ENCODE data around the gene HBE1. TPM values are rescaled to one million over a fixed set of nuclear protein-coding genes. Genes with fewer than 3 reads are reported as not detected.

HBE1 gene
- total RNA-seq, 1 donor: under 0.01 TPM

DNA sequence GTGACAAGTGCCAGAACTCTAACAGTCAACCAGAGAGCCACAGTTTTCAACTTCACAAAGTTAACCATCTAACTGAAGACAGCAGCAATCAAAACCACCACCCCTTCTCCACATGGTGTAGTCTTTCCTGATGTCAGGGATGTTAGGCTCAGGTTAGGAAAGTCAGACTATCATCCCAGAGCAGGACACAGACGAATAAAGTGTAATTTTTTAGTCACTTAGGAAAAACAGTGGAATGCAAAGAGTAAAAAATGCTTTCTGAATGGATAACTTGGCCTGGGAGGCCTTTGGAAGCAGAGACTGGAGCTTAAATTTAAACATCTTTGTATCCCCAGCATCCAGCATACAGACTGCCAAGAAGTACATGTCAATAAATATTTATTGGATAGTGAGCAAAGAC lies 16.6 kb upstream of the HBE1 start:
- no peak for DNase-seq (ENCODE audit: low read depth in 2 of 3, low spot score in 2 of 3)

DNA sequence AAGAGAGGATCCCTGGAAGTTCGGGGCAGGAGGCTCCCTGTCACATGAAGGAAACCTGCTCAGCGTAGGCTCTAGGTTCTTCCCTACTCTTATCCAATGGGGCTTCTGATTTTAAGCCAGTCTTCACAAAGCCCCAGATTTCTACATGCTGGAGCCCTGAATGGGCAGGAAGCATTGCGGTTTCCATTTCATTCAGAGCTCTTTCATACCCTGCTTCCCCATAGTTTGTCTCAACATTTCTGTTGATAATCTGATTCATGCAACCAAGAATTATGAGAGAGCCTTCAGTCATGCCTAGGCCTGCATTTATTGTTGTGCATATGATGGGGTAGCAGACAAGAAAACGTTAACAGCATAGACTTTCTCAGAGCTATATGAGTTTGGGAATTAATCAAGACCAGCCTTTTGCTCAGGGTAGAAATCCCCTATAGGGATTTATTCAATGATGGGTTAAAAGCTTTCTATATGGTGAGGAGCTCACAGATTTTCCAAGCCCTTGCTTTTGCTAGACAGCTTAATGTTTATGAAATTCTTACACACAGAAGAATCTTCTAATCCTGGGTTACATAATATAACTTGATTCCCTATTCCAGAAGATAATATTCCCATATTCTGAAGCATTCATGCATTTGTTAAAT lies 16.1 kb upstream of the HBE1 start:
- DNase-seq (ENCODE audit: low read depth in 2 of 3, low spot score in 2 of 3): peak in 1 of 3 donors; percentile 16

DNA sequence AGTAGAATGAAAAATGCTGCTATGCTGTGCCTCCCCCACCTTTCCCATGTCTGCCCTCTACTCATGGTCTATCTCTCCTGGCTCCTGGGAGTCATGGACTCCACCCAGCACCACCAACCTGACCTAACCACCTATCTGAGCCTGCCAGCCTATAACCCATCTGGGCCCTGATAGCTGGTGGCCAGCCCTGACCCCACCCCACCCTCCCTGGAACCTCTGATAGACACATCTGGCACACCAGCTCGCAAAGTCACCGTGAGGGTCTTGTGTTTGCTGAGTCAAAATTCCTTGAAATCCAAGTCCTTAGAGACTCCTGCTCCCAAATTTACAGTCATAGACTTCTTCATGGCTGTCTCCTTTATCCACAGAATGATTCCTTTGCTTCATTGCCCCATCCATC lies 14.9 kb upstream of the HBE1 start:
- DNase-seq (ENCODE audit: low read depth in 2 of 3, low spot score in 2 of 3): peak in 1 of 3 donors; percentile 28

DNA sequence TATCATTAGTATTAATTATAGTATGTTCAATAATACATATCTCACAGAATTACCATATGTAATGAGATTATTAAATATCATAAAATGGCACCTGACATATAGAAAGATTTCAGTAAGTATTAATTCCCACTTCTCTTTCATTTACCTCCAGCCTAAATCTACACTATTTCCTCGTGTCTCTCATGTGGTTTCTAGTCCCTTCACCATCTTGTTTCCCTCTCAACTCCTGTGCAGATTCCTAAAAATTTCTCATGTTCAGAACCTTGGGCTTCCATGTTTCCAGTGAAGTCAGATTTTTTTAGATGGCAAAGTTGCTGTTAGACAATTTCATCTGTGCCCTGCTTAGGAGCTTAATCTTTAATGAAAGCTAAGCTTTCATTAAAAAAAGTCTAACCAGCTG lies 14.1 kb upstream of the HBE1 start:
- DNase-seq (ENCODE audit: low read depth in 2 of 3, low spot score in 2 of 3): no peak

DNA sequence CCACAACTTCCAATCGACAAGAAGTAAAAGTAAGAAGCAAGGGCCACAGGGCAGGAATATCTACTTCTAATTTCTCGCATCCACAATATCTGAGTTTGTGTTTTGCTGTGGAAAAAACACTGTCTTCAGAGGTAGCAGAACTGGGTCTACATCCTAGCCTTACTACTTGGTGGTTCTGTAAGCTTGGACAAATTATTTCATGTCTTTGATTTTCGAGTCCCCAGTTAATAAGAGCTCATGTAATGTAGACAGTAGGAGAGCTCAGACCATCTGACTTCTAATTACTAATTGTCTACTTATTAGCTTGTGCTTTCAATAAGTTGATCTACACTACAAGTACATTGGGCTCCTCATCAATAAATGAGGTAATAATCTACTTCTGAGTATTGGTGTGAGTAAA lies 13.3 kb upstream of the HBE1 start:
- no peak for DNase-seq (ENCODE audit: low read depth in 2 of 3, low spot score in 2 of 3)

DNA sequence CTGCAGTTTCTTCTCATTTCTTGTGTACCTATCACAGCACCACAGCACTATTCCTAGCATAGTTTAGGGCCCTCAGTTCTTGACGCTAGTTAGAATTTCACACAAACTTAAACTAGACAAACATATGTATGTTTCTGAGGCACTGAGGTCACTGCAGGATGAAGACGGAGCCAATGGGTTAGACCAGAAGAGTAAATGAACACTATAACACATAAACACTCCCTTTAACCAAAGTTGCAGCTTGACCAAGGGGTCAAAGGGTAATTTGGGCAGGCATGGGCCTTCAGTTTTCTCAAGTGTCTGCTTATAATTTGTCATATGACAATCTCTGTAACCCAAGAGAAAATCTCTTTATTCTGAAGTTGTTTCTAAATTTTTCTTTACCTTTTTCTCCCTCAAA lies 12.9 kb upstream of the HBE1 start:
- DNase-seq (ENCODE audit: low read depth in 2 of 3, low spot score in 2 of 3): no peak

DNA sequence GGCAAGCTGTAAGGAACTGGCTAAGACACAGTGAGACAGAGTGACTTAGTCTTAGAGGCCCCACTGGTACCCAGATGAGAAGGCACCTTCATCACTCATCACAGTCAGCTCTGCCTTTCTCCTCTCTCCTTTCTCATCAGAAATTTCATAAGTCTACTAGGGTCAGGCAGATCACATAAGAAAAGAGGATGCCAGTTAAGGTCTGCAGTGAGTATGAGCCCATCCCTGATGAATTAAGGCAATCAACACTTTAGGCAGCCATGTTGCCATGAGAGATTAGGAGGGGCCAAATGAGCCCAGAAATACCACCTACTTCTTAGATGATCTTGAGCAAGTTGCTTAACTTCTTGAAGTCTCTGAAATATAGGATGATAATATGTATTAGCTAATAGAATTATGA lies 11.9 kb upstream of the HBE1 start:
- no peak for DNase-seq (ENCODE audit: low read depth in 2 of 3, low spot score in 2 of 3)

DNA sequence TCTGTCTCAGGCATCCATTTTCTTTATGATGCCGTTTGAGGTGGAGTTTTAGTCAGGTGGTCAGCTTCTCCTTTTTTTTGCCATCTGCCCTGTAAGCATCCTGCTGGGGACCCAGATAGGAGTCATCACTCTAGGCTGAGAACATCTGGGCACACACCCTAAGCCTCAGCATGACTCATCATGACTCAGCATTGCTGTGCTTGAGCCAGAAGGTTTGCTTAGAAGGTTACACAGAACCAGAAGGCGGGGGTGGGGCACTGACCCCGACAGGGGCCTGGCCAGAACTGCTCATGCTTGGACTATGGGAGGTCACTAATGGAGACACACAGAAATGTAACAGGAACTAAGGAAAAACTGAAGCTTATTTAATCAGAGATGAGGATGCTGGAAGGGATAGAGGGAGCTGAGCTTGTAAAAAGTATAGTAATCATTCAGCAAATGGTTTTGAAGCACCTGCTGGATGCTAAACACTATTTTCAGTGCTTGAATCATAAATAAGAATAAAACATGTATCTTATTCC lies 10.9 kb upstream of the HBE1 start:
- peak in 2 of 3 donors; percentile 99 to 100 for DNase-seq (ENCODE audit: low read depth in 2 of 3, low spot score in 2 of 3)

DNA sequence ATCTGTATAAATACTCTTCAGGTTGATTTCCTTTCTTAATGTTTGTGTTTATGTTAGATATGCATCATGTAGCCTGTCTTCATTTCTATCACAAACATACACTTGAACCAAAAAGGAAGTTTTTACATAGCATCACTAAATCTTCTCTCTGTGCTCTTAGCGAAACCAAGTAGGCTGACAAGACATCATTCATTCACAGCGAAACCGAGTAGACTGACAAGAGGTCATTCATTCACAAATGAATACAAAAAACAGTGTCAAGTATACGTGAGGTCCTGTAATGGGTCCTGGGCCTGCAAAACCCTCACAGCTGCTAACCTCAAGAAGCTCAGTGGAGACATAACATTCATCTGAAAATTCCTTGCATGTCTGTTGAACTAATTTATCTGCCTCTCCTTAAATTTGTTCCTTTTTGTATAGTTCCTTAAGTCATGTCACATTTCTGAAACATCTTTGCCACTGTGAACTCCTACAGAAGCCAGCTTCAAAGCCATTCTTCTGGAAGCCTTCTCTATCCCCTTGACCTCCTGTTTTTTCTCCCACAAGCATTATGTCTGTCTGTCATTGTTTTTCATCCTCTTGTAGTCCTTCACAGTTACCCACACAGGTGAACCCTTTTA lies 9.8 kb upstream of the HBE1 start:
- no peak for DNase-seq (ENCODE audit: low read depth in 2 of 3, low spot score in 2 of 3)

DNA sequence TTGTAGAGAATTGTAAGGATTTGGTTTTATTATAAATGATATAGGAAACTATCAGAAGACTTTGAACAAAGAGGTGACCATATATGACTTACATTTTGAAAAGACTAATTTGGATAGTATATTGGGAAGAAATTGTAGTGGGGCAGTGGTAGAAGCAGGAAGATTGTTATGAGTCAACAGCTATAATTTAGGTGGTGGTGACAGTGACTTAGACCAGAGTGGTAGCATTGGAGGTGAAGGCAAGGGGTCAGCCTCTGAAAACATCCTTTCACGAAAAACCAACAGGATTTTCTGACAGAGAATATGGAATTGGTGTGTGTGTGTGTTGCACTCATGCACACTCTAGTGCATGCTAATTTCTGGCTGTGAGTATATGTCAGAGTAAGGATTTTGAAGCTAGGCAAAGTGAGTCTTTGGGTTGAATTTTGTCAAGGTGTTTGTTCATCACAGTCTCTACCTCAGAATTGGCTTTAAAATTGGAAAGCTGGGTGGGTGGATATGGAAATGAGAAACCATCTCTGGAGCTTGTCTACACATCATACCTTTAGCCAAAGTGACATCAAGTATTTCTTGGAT lies 8.2 kb upstream of the HBE1 start:
- DNase-seq (ENCODE audit: low read depth in 2 of 3, low spot score in 2 of 3): no peak

DNA sequence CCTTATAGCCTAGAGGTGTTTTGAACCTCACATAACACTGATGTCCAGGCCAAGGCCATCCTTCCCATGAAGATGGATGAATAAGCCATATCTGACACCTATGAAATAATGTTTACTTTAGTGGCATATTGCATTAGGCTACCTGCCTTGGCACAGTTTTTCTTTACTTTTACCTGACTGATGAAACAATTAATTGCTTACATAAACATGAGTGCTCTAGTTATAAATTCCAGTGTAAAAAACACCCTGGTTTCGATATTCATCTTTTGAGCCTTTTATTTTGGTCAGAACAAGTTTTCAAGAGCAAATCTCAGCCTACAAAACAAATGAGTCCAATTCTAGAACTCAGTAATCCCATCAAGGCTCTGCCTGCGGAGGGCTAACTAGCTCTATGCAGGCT lies 7.0 kb upstream of the HBE1 start:
- DNase-seq (ENCODE audit: low read depth in 2 of 3, low spot score in 2 of 3): no peak

DNA sequence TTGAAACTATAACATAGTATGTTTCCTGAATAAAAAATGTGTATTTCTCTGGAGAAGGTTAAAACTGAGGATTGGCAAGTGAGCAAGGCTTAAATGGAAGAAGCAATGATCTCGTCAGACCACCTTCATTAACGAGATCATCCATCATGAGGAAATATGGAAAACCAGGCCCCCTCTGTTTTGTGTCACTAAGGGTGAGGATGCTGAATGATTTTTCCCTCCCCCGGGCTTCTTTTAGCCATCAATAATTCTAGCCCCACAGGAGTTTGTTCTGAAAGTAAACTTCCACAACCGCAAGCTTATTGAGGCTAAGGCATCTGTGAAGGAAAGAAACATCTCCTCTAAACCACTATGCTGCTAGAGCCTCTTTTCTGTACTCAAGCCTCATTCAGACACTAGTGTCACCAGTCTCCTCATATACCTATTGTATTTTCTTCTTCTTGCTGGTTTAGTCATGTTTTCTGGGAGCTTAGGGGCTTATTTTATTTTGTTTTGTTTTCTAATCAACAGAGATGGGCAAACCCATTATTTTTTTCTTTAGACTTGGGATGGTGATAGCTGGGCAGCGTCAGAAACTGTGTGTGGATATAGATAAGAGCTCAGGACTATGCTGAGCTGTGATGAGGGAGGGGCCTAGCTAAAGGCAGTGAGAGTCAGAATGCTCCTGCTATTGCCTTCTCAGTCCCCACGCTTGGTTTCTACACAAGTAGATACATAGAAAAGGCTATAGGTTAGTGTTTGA lies 5.8 kb upstream of the HBE1 start:
- DNase-seq (ENCODE audit: low read depth in 2 of 3, low spot score in 2 of 3): peak in 2 of 3 donors; percentile 51 to 76

DNA sequence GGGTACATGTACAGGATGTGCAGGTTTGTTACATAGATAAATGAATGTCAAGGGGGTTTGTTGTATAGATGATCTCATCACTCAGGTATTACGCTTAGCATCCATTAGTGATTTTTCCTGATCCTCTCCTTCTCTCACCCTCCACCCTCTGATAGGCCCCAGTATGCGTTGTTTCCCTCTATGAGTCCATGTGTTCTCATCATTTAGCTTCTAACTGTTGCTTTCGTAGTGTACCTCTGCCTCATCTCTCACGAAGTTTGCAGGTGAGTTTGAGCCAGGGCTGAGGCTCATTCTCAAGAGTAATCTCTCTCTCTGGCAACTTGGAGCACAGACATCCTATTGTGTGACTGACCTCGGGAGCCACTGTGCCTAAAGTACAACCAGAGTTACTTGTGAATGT lies 4.7 kb upstream of the HBE1 start:
- DNase-seq (ENCODE audit: low read depth in 2 of 3, low spot score in 2 of 3): no peak

DNA sequence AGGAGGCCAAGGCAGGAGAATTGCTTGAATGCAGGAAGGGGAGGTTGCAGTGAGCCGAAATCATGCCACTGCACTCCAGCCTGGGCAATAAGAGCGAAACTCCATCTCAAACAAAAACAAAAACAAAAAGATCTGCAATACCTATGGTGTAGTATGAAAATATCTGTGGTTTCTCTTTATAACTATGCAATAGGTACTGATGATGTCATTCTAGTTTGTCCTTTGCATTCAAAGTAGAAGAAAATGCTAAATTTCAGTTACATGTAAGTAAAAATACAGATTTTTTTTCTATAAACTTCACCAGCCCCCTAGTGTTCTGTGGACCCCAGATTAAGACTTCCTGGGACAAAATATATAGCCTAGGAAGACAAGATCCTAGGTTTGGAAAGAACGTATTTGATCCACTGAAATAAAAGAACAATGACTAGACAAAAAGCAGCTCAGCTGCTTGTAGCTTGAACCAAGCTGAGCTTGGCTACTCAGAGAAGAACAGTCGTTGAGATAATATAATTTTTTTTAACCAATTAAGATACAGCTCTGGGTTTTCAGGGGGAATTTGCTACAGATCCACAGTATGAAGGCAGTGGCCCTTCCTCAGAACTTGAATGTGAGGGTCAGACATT lies 2.8 kb upstream of the HBE1 start:
- DNase-seq (ENCODE audit: low read depth in 2 of 3, low spot score in 2 of 3): no peak

DNA sequence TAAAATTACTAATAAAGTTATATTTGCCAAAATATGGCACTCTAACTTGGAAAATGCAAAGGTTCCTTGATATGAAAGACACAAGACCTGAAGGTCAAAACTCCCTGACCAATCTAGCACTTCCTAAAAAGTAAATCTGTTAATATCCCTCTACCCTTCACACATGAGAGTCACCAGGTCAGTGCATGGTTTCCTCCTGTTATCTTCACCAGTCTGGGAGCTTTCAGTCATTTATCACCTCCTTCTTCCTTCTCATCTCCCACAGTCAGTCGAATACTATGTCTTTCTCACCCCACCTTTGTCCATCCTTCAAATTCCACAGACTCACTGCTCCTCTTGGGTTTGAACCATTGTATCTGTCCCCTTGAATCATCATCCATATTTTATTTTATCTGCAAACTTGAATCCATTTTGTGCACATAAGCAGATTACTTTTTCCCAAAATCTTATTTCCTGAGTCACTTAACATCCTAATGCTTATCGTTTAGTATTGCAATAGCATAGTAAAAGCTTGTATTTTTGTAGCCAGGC lies 2.6 kb downstream of the HBE1 start:
- DNase-seq (ENCODE audit: low read depth in 2 of 3, low spot score in 2 of 3): no peak

DNA sequence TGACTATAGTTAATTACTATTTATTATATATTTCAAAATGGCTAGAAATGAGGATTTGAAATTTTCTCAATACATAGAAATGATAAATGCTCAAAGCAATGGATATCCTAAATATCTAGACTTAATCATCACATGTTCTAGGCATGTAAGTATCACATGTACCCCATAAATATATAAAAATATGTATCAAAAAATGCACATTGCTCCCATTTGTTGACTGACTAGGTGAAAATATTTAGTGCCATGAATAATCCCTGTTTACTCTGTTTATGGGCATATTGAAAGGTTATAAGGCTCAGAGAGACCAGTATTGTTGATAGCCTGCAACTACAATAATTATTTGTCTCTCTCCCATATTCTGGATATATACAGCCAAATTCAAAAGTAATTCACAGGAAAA lies 3.1 kb downstream of the HBE1 start:
- no peak for DNase-seq (ENCODE audit: low read depth in 2 of 3, low spot score in 2 of 3)

DNA sequence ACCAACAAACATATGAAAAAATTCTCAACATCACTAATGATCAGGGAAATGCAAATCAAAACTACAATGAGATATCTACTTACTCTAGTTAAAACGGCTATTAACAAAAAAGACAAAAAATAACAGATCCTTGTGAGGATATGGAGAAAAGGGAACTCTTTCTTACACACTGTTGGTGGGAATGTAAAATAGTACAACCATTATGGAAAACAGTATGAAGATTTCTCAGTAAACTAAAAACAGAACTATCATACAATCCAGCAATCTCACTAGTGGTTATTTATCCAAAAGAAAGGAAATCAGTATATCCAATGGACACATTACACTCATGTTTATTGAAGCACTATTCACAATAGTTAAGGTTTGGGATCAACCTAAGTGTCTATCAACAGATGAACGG lies 3.9 kb downstream of the HBE1 start:
- no peak for DNase-seq (ENCODE audit: low read depth in 2 of 3, low spot score in 2 of 3)

DNA sequence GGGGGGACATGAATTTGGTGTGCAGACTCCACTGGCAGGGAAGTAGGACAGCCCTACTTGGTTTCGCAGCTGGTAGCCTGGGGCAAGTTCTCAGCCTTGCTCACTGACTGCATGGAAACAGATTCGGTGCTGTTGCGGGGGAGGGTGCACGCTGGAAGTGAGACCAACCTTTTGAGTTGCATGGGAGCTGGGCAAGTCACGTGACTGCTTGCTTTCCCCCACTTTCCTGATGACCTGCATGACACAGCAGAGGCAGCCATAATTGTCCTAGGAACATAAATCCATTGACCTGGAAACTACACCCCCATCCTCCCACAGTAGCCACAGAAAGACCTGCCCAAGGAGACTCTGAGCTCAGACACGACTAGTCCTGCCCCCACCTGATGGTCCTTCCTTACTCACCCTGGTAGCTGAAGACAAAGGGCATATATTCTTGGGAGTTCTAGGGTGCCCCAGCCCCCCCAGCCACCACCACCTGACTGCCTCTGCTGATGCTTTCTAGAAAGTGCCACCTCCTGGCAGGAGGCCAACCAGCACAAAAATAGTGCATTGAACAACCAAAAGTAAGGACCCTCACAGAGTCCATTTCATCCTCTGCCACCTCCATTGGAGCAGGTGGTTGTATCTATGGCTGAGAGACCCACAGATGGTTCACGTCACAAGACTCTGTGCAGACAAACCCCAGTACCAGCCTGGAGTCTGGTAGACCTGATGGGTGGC lies 11.0 kb downstream of the HBE1 start:
- DNase-seq (ENCODE audit: low read depth in 2 of 3, low spot score in 2 of 3): no peak

DNA sequence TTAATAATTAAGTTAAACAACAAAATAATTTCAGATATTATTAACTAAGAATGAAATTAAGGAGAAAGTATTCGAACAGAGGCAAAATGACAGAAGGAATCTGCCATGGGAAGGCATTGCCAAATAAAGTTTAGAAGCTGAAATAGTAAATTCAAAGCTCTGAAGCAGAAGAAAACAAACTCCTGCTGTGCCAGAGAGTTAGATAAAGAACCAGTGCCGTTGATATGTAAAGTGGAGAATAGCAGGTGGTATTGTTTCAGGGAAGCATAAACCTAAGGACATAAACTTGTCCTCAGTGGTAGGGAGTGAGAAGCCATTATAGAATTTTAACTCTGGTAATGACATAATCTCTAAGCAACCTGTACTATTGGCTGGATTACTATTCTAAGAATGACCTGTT lies 12.4 kb downstream of the HBE1 start:
- no peak for DNase-seq (ENCODE audit: low read depth in 2 of 3, low spot score in 2 of 3)

Data from hematopoietic multipotent progenitor cell (in vitro differentiated cells).